H1 (cell line): Measurements from ENCODE around the gene NDUFAF8. TPM values are rescaled to one million over a fixed set of nuclear protein-coding genes. Genes with fewer than 3 reads are reported as not detected.

ENCODE experiments used
- CTCF ChIA-PET: fragments of 300-600 bp; sonication (Branson Sonifier 250); formaldehyde crosslinking; loops from one replicate; lab custom pipeline; 2021; ENCODE audit not compliant: partially characterized antibody; lab: Charles Lee
- POLR2A ChIA-PET: fragments of 300-600 bp; sonication (Branson Sonifier 250); formaldehyde crosslinking; loops from one replicate; lab custom pipeline; 2021; ENCODE audit warnings: inconsistent platforms; ENCODE audit not compliant: partially characterized antibody; lab: Charles Lee
- DNase-seq, 2 experiments: peaks; one replicate each; pipeline versions ENCODE4 v3.0.0 to v3.0.0-alpha.2; 2010 to 2022; ENCODE audit warnings: low spot score in 2 of 2, low read depth in 1 of 2, mixed read lengths in 1 of 2
- FAIRE-seq: peaks from 2 replicates; lab custom pipeline; 2011; peaks lifted over from hg19 to GRCh38; lab: Jason Lieb, UNC
- H2AFZ ChIP-seq: 2 replicates; pipeline ENCODE4 v1.8.1; 2012; ENCODE audit warnings: low read length, inconsistent platforms
- H2AK5ac ChIP-seq: 2 replicates; pipeline ENCODE4 v1.6.1; 2013; ENCODE audit warnings: low read depth, low read length
- H2BK120ac ChIP-seq: replicated peaks from 2 replicates; pipeline ENCODE3; 2013; ENCODE audit warnings: low read depth, low read length, inconsistent platforms
- H2BK12ac ChIP-seq: 2 replicates; pipeline ENCODE4 v1.6.1; 2013; ENCODE audit warnings: low read depth, low read length
- H2BK15ac ChIP-seq: 2 replicates; pipeline ENCODE4 v1.6.1; 2013; ENCODE audit warnings: low read length
- H2BK20ac ChIP-seq: 2 replicates; pipeline ENCODE4 v1.6.1; 2013; ENCODE audit warnings: low read length
- H2BK5ac ChIP-seq: 2 replicates; pipeline ENCODE4 v1.6.1; 2013; ENCODE audit warnings: low read depth, low read length
- H3K14ac ChIP-seq: 2 replicates; pipeline ENCODE4 v1.6.1; 2013; ENCODE audit warnings: inconsistent platforms; ENCODE audit not compliant: insufficient read length
- H3K18ac ChIP-seq: 2 replicates; pipeline ENCODE4 v1.6.1; 2013; ENCODE audit warnings: low read length; ENCODE audit errors: extremely low read depth
- H3K23ac ChIP-seq: 2 replicates; pipeline ENCODE4 v1.6.1; 2013; ENCODE audit warnings: inconsistent platforms; ENCODE audit not compliant: insufficient read length
- H3K23me2 ChIP-seq: 2 replicates; pipeline ENCODE4 v1.6.1; 2013; ENCODE audit warnings: low read depth, low read length
- H3K27ac ChIP-seq: 2 replicates; pipeline ENCODE4 v1.6.1; 2011; ENCODE audit warnings: low read depth, low read length, inconsistent platforms
- H3K27me3 ChIP-seq, 4 experiments: replicated peaks in 1 of 4; 1 replicate in 1 of 4; 2 replicates in 3 of 4; pipeline versions ENCODE4 v1.6.1 to v1.8.1; 2011 to 2013; ENCODE audit warnings: low read length in 3 of 4, mild to moderate bottlenecking in 3 of 4, inconsistent platforms in 2 of 4, mixed read lengths in 2 of 4, moderate library complexity in 1 of 4; ENCODE audit not compliant: control insufficient read depth in 3 of 4, insufficient read depth in 3 of 4; ENCODE audit errors: extremely low read depth in 1 of 4
- H3K36me3 ChIP-seq, 4 experiments: 2 replicates each; pipeline versions ENCODE4 v1.6.1 to v1.8.1; 2011 to 2013; ENCODE audit warnings: mild to moderate bottlenecking in 4 of 4, low read length in 3 of 4, moderate library complexity in 2 of 4, control low read depth in 1 of 4, inconsistent platforms in 1 of 4; ENCODE audit not compliant: insufficient read depth in 4 of 4, control insufficient read depth in 2 of 4
- H3K4ac ChIP-seq: replicated peaks from 2 replicates; pipeline ENCODE3; 2013; ENCODE audit warnings: low read length, low read depth, mixed read lengths, inconsistent platforms; ENCODE audit not compliant: insufficient read length
- H3K4me1 ChIP-seq, 4 experiments: replicated peaks in 1 of 4; 1 replicate in 1 of 4; 2 replicates in 3 of 4; pipeline versions ENCODE4 v1.6.1 to v1.8.1; 2011 to 2013; ENCODE audit warnings: low read length in 3 of 4, inconsistent platforms in 2 of 4, mixed read lengths in 1 of 4; ENCODE audit not compliant: insufficient read depth in 4 of 4, control insufficient read depth in 3 of 4
- H3K4me2 ChIP-seq, 2 experiments: 2 replicates each; pipeline versions ENCODE4 v1.6.1 to v1.8.1; 2011 to 2013; ENCODE audit warnings: low read depth in 2 of 2, low read length in 2 of 2, control low read depth in 1 of 2, inconsistent platforms in 1 of 2, mild to moderate bottlenecking in 1 of 2; ENCODE audit not compliant: insufficient read depth in 1 of 2
- H3K4me3 ChIP-seq, 4 experiments: fragments of 200-600, 300-600 bp in 1 of 4; sonication (generic), shearing (Covaris generic), sonication (Bioruptor Twin) in 1 of 4; 2 replicates each; pipeline versions ENCODE4 v1.5.1 to v1.8.1; 2011 to 2016; ENCODE audit warnings: low read length in 4 of 4, low read depth in 3 of 4, control low read depth in 2 of 4, inconsistent platforms in 2 of 4, mild to moderate bottlenecking in 2 of 4, mixed read lengths in 1 of 4, moderate library complexity in 1 of 4; ENCODE audit not compliant: insufficient read depth in 2 of 4; ENCODE audit errors: extremely low read depth in 1 of 4
- H3K56ac ChIP-seq: replicated peaks from 2 replicates; pipeline ENCODE3; 2013; ENCODE audit warnings: low read depth, mild to moderate bottlenecking, mixed read lengths, low read length, inconsistent platforms; ENCODE audit not compliant: insufficient read length
- H3K79me1 ChIP-seq: 2 replicates; pipeline ENCODE4 v1.6.1; 2013; ENCODE audit warnings: low read depth, low read length, control low read depth
- H3K79me2 ChIP-seq, 2 experiments: 2 replicates each; pipeline versions ENCODE4 v1.6.1 to v1.8.1; 2012 to 2013; ENCODE audit warnings: low read length in 2 of 2, mild to moderate bottlenecking in 2 of 2, inconsistent platforms in 1 of 2; ENCODE audit not compliant: insufficient read depth in 2 of 2, control insufficient read depth in 1 of 2
- H3K9ac ChIP-seq, 4 experiments: replicated peaks in 1 of 4; 1 replicate in 1 of 4; 2 replicates in 3 of 4; pipeline versions ENCODE4 v1.6.1 to v1.8.1; 2011 to 2013; ENCODE audit warnings: low read depth in 3 of 4, low read length in 3 of 4, control low read depth in 2 of 4, mild to moderate bottlenecking in 2 of 4, moderate library complexity in 2 of 4, inconsistent platforms in 1 of 4; ENCODE audit errors: extremely low read depth in 1 of 4
- H3K9me3 ChIP-seq, 2 experiments: 2 replicates each; pipeline versions ENCODE4 v1.6.1 to v1.8.1; 2012 to 2013; ENCODE audit warnings: mild to moderate bottlenecking in 2 of 2, moderate library complexity in 2 of 2, control low read depth in 1 of 2, inconsistent platforms in 1 of 2, low read depth in 1 of 2, low read length in 1 of 2, mixed read lengths in 1 of 2; ENCODE audit not compliant: insufficient read depth in 2 of 2
- H4K20me1 ChIP-seq, 2 experiments: replicated peaks in 1 of 2; 2 replicates each; pipeline versions ENCODE3 to v1.8.1; 2011 to 2013; ENCODE audit warnings: inconsistent platforms in 2 of 2, low read length in 2 of 2, mild to moderate bottlenecking in 1 of 2; ENCODE audit not compliant: insufficient read depth in 2 of 2, control insufficient read depth in 1 of 2
- H4K5ac ChIP-seq: 2 replicates; pipeline ENCODE4 v1.6.1; 2013; ENCODE audit warnings: low read length, low read depth, mixed read lengths, inconsistent platforms; ENCODE audit not compliant: insufficient read length
- H4K8ac ChIP-seq: 2 replicates; pipeline ENCODE4 v1.8.0; 2013; ENCODE audit warnings: mild to moderate bottlenecking, moderate library complexity, low read length, inconsistent platforms; ENCODE audit not compliant: insufficient read depth; ENCODE audit errors: extremely low read depth
- H4K91ac ChIP-seq: replicated peaks from 2 replicates; pipeline ENCODE3; 2013; ENCODE audit warnings: low read length, mixed read lengths, inconsistent platforms; ENCODE audit not compliant: insufficient read length
- EP300 ChIP-seq, 2 experiments: IDR thresholded peaks; 1 replicate in 1 of 2; 2 replicates in 1 of 2; pipeline ENCODE4 v1.6.1; 2011 to 2012; ENCODE audit warnings: low read depth in 2 of 2, low read length in 2 of 2, mild to moderate bottlenecking in 2 of 2, borderline replicate concordance in 1 of 2, inconsistent platforms in 1 of 2, moderate library complexity in 1 of 2
- SIN3A ChIP-seq, 2 experiments: IDR thresholded peaks in 1 of 2; conservative IDR thresholded peaks in 1 of 2; 2 replicates each; pipeline ENCODE4 v1.6.1; 2011 to 2012; ENCODE audit warnings: low read length in 2 of 2, improper control_type of control experiment in 1 of 2, low read depth in 1 of 2, mild to moderate bottlenecking in 1 of 2
- TEAD4 ChIP-seq: IDR thresholded peaks from 2 replicates; pipeline ENCODE4 v1.6.1; 2012; ENCODE audit warnings: low read depth, low read length, inconsistent platforms, mixed read lengths
- USF2 ChIP-seq: IDR thresholded peaks from 2 replicates; pipeline ENCODE4 v1.6.1; 2011; ENCODE audit warnings: low read length, improper control_type of control experiment
- ZNF274 ChIP-seq: IDR thresholded peaks from 2 replicates; pipeline ENCODE4 v1.7.0; 2012; ENCODE audit warnings: low read length, borderline replicate concordance; ENCODE audit errors: extremely low read depth
- WGBS, 2 experiments: shearing (Covaris generic) in 1 of 2; methylation state at CpG; one replicate each; pipeline versions ENCODE4 v1.1.6 to v1.1.7; 2013 to 2015; ENCODE audit warnings: low lambda C conversion rate in 2 of 2, mixed read lengths in 2 of 2, inconsistent platforms in 1 of 2, low coverage in 1 of 2, missing lambda C conversion rate in 1 of 2; ENCODE audit not compliant: insufficient replicate concordance in 2 of 2, insufficient coverage in 1 of 2, insufficient read length in 1 of 2; ENCODE audit errors: extremely low coverage in 1 of 2, missing lambda C conversion rate in 1 of 2; 5-methylcytosine and 5-hydroxymethylcytosine counted together
- polyA plus RNA-seq, 7 experiments: library from polyadenylated mRNA; depleted of rRNA in 3 of 7; stranded (reverse) in 5 of 7; unstranded in 2 of 7; fragments of >200 nt in 5 of 7; fragments of 200-250 nt in 2 of 7; gene quantifications; 1 replicate in 5 of 7; 2 replicates in 1 of 7; 4 replicates in 1 of 7; pipeline versions ENCODE4 v1.2.1 to v1.2.3, GENCODE V29; 2011 to 2013; ENCODE audit warnings: missing spikeins in 2 of 7, mixed read lengths in 2 of 7
- total RNA-seq: library from RNA; stranded (reverse); fragmentation: NEBNext Ultra II Directional; extraction: Animal tissue kit (Norgen Biotek cat#: 25700); gene quantifications from 2 replicates; pipeline ENCODE4 v1.2.1, GENCODE V29; 2021

Gene NDUFAF8
- total and polyA plus RNA-seq, 2 of the 8 experiments (the other 6 are each of a cell fraction or from before 2014, with no cell fraction given): 48.9 to 91.1 TPM

GRCh38 chr17:81235822-81236740 is 3.0 kb upstream of the NDUFAF8 start:
- TF ChIP-seq SIN3A (conservative IDR thresholded peaks at IDR 0.05 in 1 of 2, IDR thresholded peaks at IDR 0.05 in 1 of 2; ENCODE audit: low read depth in 1 of 2, low read length in 2 of 2): no peak
- TF ChIP-seq EP300 (IDR thresholded peaks at IDR 0.05; ENCODE audit: borderline replicate concordance in 1 of 2, low read depth in 2 of 2, low read length in 2 of 2): no peak
- no peak for TF ChIP-seq TEAD4
- TF ChIP-seq ZNF274: no peak
- no peak for TF ChIP-seq USF2
- FAIRE-seq: no peak
- no peak overlapping the region for H3K23ac ChIP-seq
- H2AFZ ChIP-seq: no peak overlapping the region
- H2BK12ac ChIP-seq: no peak overlapping the region
- H2AK5ac ChIP-seq: no peak overlapping the region
- ChIA-PET POLR2A (interaction anchor here (0.9 to 1.1 kb wide), 3 partner anchors 11 to 15 kb away, joined by 3 read pairs; partner anchors contain the start of gene CEP131), CTCF (interaction anchor here (0.8 to 1.2 kb wide), 4 partner anchors 8 to 106 kb away, joined by 3 read pairs; no protein-coding TSS in a partner anchor)
- peaks cover 0 to 12% (median 6%) of the 10 kb centered on the region in 4 experiments; a peak in 5 of 7 replicates for H3K4me1 ChIP-seq
- no peak overlapping the region for H3K4me2 ChIP-seq
- H2BK15ac ChIP-seq: no peak overlapping the region
- H4K91ac ChIP-seq: no peak overlapping the region
- no peak overlapping the region for H3K56ac ChIP-seq
- H3K9ac ChIP-seq: no peak overlapping the region
- no peak overlapping the region for H3K14ac ChIP-seq
- no peak for DNase-seq
- peaks cover 9% of the 10 kb centered on the region for H3K79me1 ChIP-seq
- peaks cover 8% of the 10 kb centered on the region; the same call in 1 of the 2 replicates for H3K23me2 ChIP-seq
- WGBS, 2 experiments: 94% methylated on average over 23 of the region's 32 CpGs; no CpG with 5 or more reads in 1 of the 2 experiments
- H4K8ac ChIP-seq: no peak overlapping the region
- H2BK20ac ChIP-seq: no peak overlapping the region
- H2BK5ac ChIP-seq: no peak overlapping the region
- no peak overlapping the region for H3K4ac ChIP-seq
- H3K9me3 ChIP-seq: no peaks in the 10 kb centered on the region; a peak in 1 of 4 replicates
- no peak overlapping the region for H3K27ac ChIP-seq
- no peak overlapping the region for H3K18ac ChIP-seq
- no peaks in the 10 kb centered on the region for H3K27me3 ChIP-seq
- no peak overlapping the region for H2BK120ac ChIP-seq
- H3K79me2 ChIP-seq: peaks cover 0 to 23% of the 10 kb centered on the region in 2 experiments; a peak in 2 of 4 replicates
- H3K4me3 ChIP-seq: no peak overlapping the region
- H4K5ac ChIP-seq: no peak overlapping the region
- H4K20me1 ChIP-seq: peaks cover 6 to 15% of the 10 kb centered on the region in 2 experiments
- peaks cover 0 to 9% (median under 1%) of the 10 kb centered on the region in 4 experiments; a peak in 4 of 8 replicates for H3K36me3 ChIP-seq
